Gastrocnemius medialis (tissue), 4 donors: ENCODE results near the gene MAPRE2. TPM values are rescaled to one million over a fixed set of nuclear protein-coding genes. Genes with fewer than 3 reads are reported as not detected.
"Not testable (repeated sequence)": the region's sequence is repeated elsewhere in the genome, so short reads cannot be mapped to it uniquely, and the experiment has no call there.

ENCODE experiments used
- ATAC-seq, 2 donors: fragments of 150-250 bp; one replicate each; pipeline ENCODE4 v1.9.1; 2016
- DNase-seq, 2 donors: peaks; one replicate each; pipeline ENCODE4 v3.0.0-alpha.2; 2019
- H3K27ac ChIP-seq, 4 donors: fragments of 200-600 bp; sonication (generic); 1 replicate in 1 of 4; 2 replicates in 3 of 4; pipeline ENCODE4 v1.5.1; 2016 to 2018; ENCODE audit warnings: mild to moderate bottlenecking in 2 of 4, moderate library complexity in 1 of 4
- H3K27me3 ChIP-seq, 3 donors: fragments of 200-600 bp; sonication (generic) in 2 of 3; 1 replicate in 1 of 3; 2 replicates in 2 of 3; pipeline versions ENCODE4 v1.5.1 to v1.6.0; 2016 to 2019; ENCODE audit warnings: mild to moderate bottlenecking in 1 of 3, moderate library complexity in 1 of 3
- H3K36me3 ChIP-seq, 2 donors: fragments of 200-600 bp; sonication (generic) in 1 of 2; one replicate each; pipeline ENCODE4 v1.5.1; 2017 to 2018
- H3K4me1 ChIP-seq, 2 donors: fragments of 200-600 bp; sonication (generic) in 1 of 2; one replicate each; pipeline ENCODE4 v1.5.1; 2016 to 2017; ENCODE audit warnings: mild to moderate bottlenecking in 2 of 2
- H3K4me3 ChIP-seq, 4 donors: fragments of 200-600 bp; sonication (generic) in 3 of 4; 1 replicate in 1 of 4; 2 replicates in 3 of 4; pipeline ENCODE4 v1.5.1; 2016 to 2019; ENCODE audit warnings: mild to moderate bottlenecking in 2 of 4
- H3K9me3 ChIP-seq, 3 donors: fragments of 200-600 bp; sonication (generic) in 2 of 3; 1 replicate in 1 of 3; 2 replicates in 2 of 3; pipeline ENCODE4 v1.5.1; 2016 to 2019
- POLR2A ChIP-seq, 2 donors: fragments of 450-650 bp; IDR thresholded peaks; one replicate each; pipeline ENCODE4 v1.6.1; 2017; ENCODE audit warnings: antibody characterized with exemption in 2 of 2, mild to moderate bottlenecking in 2 of 2, moderate library complexity in 2 of 2
- in situ Hi-C, 4 donors: fragments of 200-750 bp; cut with MboI; loops; one replicate each; pipeline versions ENCODE4 v1.15.0 to v1.8.0; 2017; ENCODE audit warnings: low sequenced_read_pairs in 4 of 4
- intact Hi-C: fragments of 100-400 bp; cut with DNase I; formaldehyde crosslinking; loops from one replicate; pipeline ENCODE4 v1.15.1; 2023; ENCODE audit warnings: low total_unique reads
- total RNA-seq, 4 donors: library from RNA; depleted of rRNA; stranded (reverse); fragments of >200 nt; gene quantifications; one replicate each; pipeline versions ENCODE4 v1.1.0 to v1.2.3, GENCODE V29; 2016
- TF ChIP-seq, protein P1 (sequence below), 5 experiments: fragments of 450-650 bp in 3 of 5; fragments of 200-600 bp in 2 of 5; sonication (generic) in 2 of 5; IDR thresholded peaks in 4 of 5; conservative IDR thresholded peaks in 1 of 5; 1 replicate in 4 of 5; 2 replicates in 1 of 5; pipeline ENCODE4 v1.5.1; 2016 to 2019; ENCODE audit warnings: antibody characterized with exemption in 5 of 5, mild to moderate bottlenecking in 3 of 5, moderate library complexity in 3 of 5

Gene MAPRE2
- total RNA-seq, 4 donors from 2014 or later: 21.3 to 46.2 (median 34.4) TPM

DNA sequence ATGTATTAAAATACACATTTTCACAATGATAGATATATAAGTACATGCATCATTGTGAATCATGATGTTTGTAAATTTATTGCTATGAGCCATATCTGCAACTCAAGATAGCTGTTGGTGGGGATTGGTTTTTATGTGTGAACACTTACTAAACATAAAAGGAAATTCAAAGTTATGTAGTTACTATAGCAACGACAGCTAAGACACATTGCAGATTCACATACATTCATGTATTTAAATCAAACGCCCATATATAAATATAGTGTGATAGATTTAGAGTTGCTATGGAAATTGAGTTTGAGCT, 65.6 kb downstream of the MAPRE2 start:
- Histone ChIP-seq H3K27me3 (no peaks in the 10 kb centered on the region), H3K36me3 (no peaks in the 10 kb centered on the region), H3K4me1 (peaks cover 9 to 12% of the 10 kb centered on the region in 2 donors), H3K4me3 (no peak overlapping the region), H3K9me3 (no peaks in the 10 kb centered on the region), H3K27ac (peak overlapping the region in 2 of 4 donors; percentile 7 to 32)
- TF ChIP-seq POLR2A (IDR thresholded peaks at IDR 0.05): no peak
- TF ChIP-seq, protein P1, sequence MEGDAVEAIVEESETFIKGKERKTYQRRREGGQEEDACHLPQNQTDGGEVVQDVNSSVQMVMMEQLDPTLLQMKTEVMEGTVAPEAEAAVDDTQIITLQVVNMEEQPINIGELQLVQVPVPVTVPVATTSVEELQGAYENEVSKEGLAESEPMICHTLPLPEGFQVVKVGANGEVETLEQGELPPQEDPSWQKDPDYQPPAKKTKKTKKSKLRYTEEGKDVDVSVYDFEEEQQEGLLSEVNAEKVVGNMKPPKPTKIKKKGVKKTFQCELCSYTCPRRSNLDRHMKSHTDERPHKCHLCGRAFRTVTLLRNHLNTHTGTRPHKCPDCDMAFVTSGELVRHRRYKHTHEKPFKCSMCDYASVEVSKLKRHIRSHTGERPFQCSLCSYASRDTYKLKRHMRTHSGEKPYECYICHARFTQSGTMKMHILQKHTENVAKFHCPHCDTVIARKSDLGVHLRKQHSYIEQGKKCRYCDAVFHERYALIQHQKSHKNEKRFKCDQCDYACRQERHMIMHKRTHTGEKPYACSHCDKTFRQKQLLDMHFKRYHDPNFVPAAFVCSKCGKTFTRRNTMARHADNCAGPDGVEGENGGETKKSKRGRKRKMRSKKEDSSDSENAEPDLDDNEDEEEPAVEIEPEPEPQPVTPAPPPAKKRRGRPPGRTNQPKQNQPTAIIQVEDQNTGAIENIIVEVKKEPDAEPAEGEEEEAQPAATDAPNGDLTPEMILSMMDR (IDR thresholded peaks at IDR 0.05 in 4 of 5, conservative IDR thresholded peaks at IDR 0.05 in 1 of 5): no peak
- intact Hi-C loops: no loop called here
- no peak for DNase-seq
- no peak for ATAC-seq
- in situ Hi-C loops: no loop called here

DNA sequence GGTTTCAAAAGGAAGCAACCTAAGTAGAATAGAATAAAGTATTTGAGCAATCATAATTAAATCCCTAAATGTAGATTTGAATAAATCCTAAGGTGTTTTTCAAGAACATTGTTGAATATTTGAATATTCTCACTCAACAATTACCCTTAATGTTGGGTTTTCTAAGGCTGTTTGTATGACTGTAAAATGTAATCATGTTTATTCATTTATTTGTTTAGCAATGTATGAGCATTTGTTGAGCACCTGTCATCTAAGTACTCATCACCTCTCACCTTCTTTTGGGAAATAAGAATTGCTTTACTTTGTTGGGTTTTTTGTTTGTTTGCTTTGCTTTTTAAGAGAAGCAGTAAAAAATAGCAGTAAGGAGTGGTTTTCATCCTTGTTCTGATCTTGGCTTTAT, 66.0 kb downstream of the MAPRE2 start:
- Histone ChIP-seq H3K9me3 (no peaks in the 10 kb centered on the region), H3K4me3 (no peak overlapping the region), H3K36me3 (no peaks in the 10 kb centered on the region), H3K4me1 (peaks cover 9 to 12% of the 10 kb centered on the region in 2 donors), H3K27ac (peak overlapping the region in 1 of 4 donors; percentile 7), H3K27me3 (no peaks in the 10 kb centered on the region)
- TF ChIP-seq POLR2A (IDR thresholded peaks at IDR 0.05): no peak
- TF ChIP-seq, protein P1 (IDR thresholded peaks at IDR 0.05 in 4 of 5, conservative IDR thresholded peaks at IDR 0.05 in 1 of 5): no peak
- DNase-seq: no peak
- in situ Hi-C loops: no loop called here
- intact Hi-C loops: no loop called here
- ATAC-seq: no peak

DNA sequence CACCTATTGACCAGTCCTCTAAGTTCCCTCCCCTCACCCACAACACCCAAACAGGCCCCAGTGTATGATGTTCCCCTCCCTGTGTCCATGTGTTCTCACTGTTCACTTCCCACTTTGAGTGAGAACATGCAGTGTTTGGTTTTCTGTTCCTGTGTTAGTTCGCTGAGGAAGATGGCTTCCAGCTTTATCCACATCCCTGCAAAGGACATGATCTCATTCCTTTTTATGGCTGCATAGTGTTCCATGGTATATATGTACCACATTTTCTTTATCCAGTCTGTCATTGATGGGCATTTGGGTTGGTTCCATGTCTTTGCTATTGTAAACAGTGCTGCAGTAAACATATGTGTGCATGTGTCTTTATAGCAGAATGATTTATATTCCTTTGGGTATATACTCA, 66.9 kb downstream of the MAPRE2 start:
- peaks cover 9 to 12% of the 10 kb centered on the region in 2 donors for H3K4me1 ChIP-seq
- H3K4me3 ChIP-seq, intact Hi-C loops, ATAC-seq, H3K27ac ChIP-seq, H3K27me3 ChIP-seq, DNase-seq, H3K36me3 ChIP-seq, H3K9me3 ChIP-seq, in situ Hi-C loops: not testable (repeated sequence)

DNA sequence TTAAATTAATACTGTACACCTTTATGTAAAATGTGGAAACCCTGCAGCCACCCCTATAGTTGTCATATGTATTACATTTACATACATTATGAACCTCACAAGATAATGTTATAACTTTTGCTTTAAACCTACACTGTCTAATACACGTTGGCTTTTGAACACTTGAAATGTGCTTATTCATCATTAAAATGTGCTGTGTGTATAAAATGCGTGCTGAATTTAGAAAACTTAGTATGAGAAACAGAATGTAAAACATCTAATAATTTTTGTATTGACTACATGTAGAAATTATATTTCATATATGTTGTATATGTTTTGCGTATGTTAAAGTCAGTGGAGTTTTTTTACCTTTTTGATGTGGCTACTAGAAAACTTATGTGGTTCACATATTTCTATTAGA, 68.8 kb downstream of the MAPRE2 start:
- H3K4me1 ChIP-seq: peaks cover 7 to 12% of the 10 kb centered on the region in 2 donors
- no peaks in the 10 kb centered on the region for H3K36me3 ChIP-seq
- H3K4me3 ChIP-seq: no peak overlapping the region
- no peaks in the 10 kb centered on the region for H3K9me3 ChIP-seq
- ATAC-seq (no peak), DNase-seq (no peak)
- H3K27ac ChIP-seq: peak overlapping the region in 3 of 4 donors; percentile 43 to 54 (median 50)
- TF ChIP-seq, protein P1 (IDR thresholded peaks at IDR 0.05 in 4 of 5, conservative IDR thresholded peaks at IDR 0.05 in 1 of 5): no peak
- TF ChIP-seq POLR2A (IDR thresholded peaks at IDR 0.05): no peak
- intact Hi-C loops (no loop called here), in situ Hi-C loops (no loop called here)
- no peaks in the 10 kb centered on the region for H3K27me3 ChIP-seq

DNA sequence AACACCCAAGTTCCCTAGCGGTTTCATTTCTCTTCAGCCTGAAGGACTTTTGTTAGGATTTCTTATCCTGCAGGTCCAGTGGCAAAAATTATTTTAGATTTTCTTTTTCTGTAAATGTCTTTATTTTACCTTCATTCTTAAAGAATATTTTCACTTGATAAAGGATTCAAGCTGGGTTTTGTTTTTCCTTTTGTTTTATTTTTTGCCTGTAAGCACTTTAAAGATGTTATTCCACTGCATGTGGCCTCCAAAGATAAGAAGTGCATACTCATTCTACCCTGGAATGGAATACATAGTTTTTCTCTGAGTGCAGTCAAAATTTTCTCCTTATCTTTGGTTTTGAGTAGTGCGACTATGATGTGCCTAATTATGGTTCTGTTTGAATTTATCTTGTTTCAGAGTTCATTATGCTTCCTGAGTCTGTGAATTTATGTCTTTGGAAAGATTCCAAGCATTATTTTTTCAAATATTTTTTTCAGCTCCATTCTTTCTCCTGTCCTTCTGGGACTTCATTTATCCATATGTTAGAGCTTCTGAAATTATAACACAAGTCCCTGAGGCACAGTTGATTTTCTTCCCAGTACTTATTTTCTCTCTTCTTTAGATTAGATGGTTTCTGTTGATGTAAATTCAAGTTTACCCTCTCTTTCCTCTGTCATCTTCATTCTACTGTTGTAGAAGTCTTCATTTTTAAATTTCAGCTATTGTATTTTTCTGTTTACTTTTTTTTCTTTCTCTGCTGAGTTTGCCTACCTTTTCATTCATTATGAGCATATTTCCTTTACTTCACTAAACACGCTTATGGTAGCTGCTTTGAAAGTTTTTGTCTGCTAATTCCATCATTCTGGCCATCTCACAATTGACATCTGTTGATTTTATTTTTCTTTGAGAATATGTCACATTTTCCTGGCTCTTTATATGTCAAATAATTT, 69.6 kb downstream of the MAPRE2 start:
- no peaks in the 10 kb centered on the region for H3K27me3 ChIP-seq
- TF ChIP-seq, protein P1 (IDR thresholded peaks at IDR 0.05 in 4 of 5, conservative IDR thresholded peaks at IDR 0.05 in 1 of 5): no peak
- no peak for TF ChIP-seq POLR2A (IDR thresholded peaks at IDR 0.05)
- ATAC-seq: no peak
- DNase-seq: no peak
- no peak overlapping the region for H3K4me3 ChIP-seq
- in situ Hi-C loops (no loop called here), intact Hi-C loops (no loop called here)
- H3K27ac ChIP-seq: peak overlapping the region; percentile 43 to 54 (median 47)
- no peaks in the 10 kb centered on the region for H3K9me3 ChIP-seq
- no peaks in the 10 kb centered on the region for H3K36me3 ChIP-seq
- peaks cover 0 to 12% of the 10 kb centered on the region in 2 donors for H3K4me1 ChIP-seq
